ELF-1 (cell line): Measurements from ENCODE around the gene MSH3.
"Not testable (repeated sequence)": the region's sequence is repeated elsewhere in the genome, so short reads cannot be mapped to it uniquely, and the experiment has no call there.

ENCODE experiments used
- DNase-seq: peaks from one replicate; pipeline ENCODE4 v3.0.0-alpha.2; 2016; ENCODE audit warnings: low read depth, low spot score

MSH3 gene

GRCh38 chr5:80706835-80707447 is 52.5 kb downstream of the MSH3 start:
- DNase-seq = no peak

- no peak for DNase-seq
Measured at GRCh38 chr5:80707645-80708044, 53.2 kb downstream of the MSH3 start.

- DNase-seq = no peak
Measured at GRCh38 chr5:80711216-80711615, 56.8 kb downstream of the MSH3 start.

- peak; percentile 66 for DNase-seq
Measured at GRCh38 chr5:80711938-80712337, 57.5 kb downstream of the MSH3 start.

GRCh38 chr5:80712919-80713318 is 58.5 kb downstream of the MSH3 start:
- no peak for DNase-seq

- no peak for DNase-seq
Measured at GRCh38 chr5:80713631-80714030, 59.2 kb downstream of the MSH3 start.

GRCh38 chr5:80714570-80715298 is 60.3 kb downstream of the MSH3 start:
- no peak for DNase-seq

- no peak for DNase-seq
Measured at GRCh38 chr5:80715887-80716286, 61.4 kb downstream of the MSH3 start.

GRCh38 chr5:80720181-80720580 is 65.7 kb downstream of the MSH3 start:
- DNase-seq = no peak

- DNase-seq = no peak
Measured at GRCh38 chr5:80722916-80723315, 68.5 kb downstream of the MSH3 start.

- DNase-seq = no peak
Measured at GRCh38 chr5:80725446-80725845, 71.0 kb downstream of the MSH3 start.

GRCh38 chr5:80736730-80737129 is 82.3 kb downstream of the MSH3 start:
- no peak for DNase-seq

GRCh38 chr5:80738466-80738865 is 84.0 kb downstream of the MSH3 start:
- no peak for DNase-seq

GRCh38 chr5:80739057-80739456 is 84.6 kb downstream of the MSH3 start:
- DNase-seq = no peak

- no peak for DNase-seq
Measured at GRCh38 chr5:80739496-80739895, 85.0 kb downstream of the MSH3 start.

GRCh38 chr5:80739898-80740297 is 85.4 kb downstream of the MSH3 start:
- no peak for DNase-seq

GRCh38 chr5:80740488-80740887 is 86.0 kb downstream of the MSH3 start:
- not testable (repeated sequence) for DNase-seq

- DNase-seq = no peak
Measured at GRCh38 chr5:80740999-80741398, 86.5 kb downstream of the MSH3 start.

GRCh38 chr5:80744149-80744548 is 89.7 kb downstream of the MSH3 start:
- no peak for DNase-seq

- no peak for DNase-seq
Measured at GRCh38 chr5:80745490-80745889, 91.0 kb downstream of the MSH3 start.

GRCh38 chr5:80747922-80748321 is 93.5 kb downstream of the MSH3 start:
- DNase-seq = no peak

- DNase-seq = no peak
Measured at GRCh38 chr5:80752427-80752826, 98.0 kb downstream of the MSH3 start.

- DNase-seq = no peak
Measured at GRCh38 chr5:80753712-80754111, 99.3 kb downstream of the MSH3 start.

- no peak for DNase-seq
Measured at GRCh38 chr5:80754900-80755299, 100.4 kb downstream of the MSH3 start.
